SK-N-SH (cell line): ENCODE measurements around the gene ALPI. TPM values are rescaled to one million over a fixed set of nuclear protein-coding genes. Genes with fewer than 3 reads are reported as not detected.
"Not testable (repeated sequence)": the region's sequence is repeated elsewhere in the genome, so short reads cannot be mapped to it uniquely, and the experiment has no call there.

Source experiments
- CTCF ChIA-PET: fragments of 300-600, 350-600 bp; formaldehyde crosslinking; extraction: SDS; loops from one replicate; lab custom pipeline; 2021; lab: Yijun Ruan, JAX
- POLR2A ChIA-PET: fragments of 350-600 bp; sonication (Branson Sonifier 250); formaldehyde crosslinking; extraction: SDS; loops from one replicate; lab custom pipeline; 2020; ENCODE audit warnings: antibody characterized with exemption, inconsistent platforms; lab: Yijun Ruan, JAX
- DNase-seq: peaks from one replicate; pipeline ENCODE4 v3.0.0; 2012
- H2AFZ ChIP-seq: fragments of 200-600 bp; sonication (generic); 2 replicates; pipeline ENCODE4 v1.8.1; 2016; ENCODE audit warnings: antibody characterized with exemption, mild to moderate bottlenecking, low read depth
- H3F3A ChIP-seq: fragments of 200-600 bp; sonication (generic); replicated peaks from 2 replicates; pipeline ENCODE3; 2016; ENCODE audit warnings: antibody characterized with exemption, mild to moderate bottlenecking; ENCODE audit not compliant: insufficient read depth
- H3K27ac ChIP-seq, 2 experiments: fragments of 200-500 bp in 1 of 2; fragments of 200-600 bp in 1 of 2; sonication (Bioruptor generic) in 1 of 2; sonication (generic), shearing (Covaris generic) in 1 of 2; 2 replicates each; pipeline versions ENCODE4 v1.5.1 to v1.6.1; 2014 to 2016; ENCODE audit warnings: low read depth in 2 of 2, inconsistent platforms in 1 of 2, low read length in 1 of 2, mild to moderate bottlenecking in 1 of 2, mixed read lengths in 1 of 2
- H3K27me3 ChIP-seq: fragments of 200-600 bp; sonication (generic), shearing (Covaris generic); 2 replicates; pipeline ENCODE4 v1.6.1; 2016; ENCODE audit warnings: mixed run types; ENCODE audit not compliant: insufficient read depth
- H3K36me3 ChIP-seq, 2 experiments: fragments of 200-500 bp in 1 of 2; fragments of 200-600 bp in 1 of 2; sonication (Bioruptor generic) in 1 of 2; sonication (generic) in 1 of 2; replicated peaks in 1 of 2; 2 replicates each; pipeline versions ENCODE3 to v1.5.1; 2014 to 2016; ENCODE audit warnings: low read length in 1 of 2, mild to moderate bottlenecking in 1 of 2; ENCODE audit not compliant: insufficient read depth in 2 of 2, control insufficient read depth in 1 of 2
- H3K4me1 ChIP-seq, 2 experiments: fragments of 200-500 bp in 1 of 2; fragments of 200-600 bp in 1 of 2; sonication (Bioruptor generic) in 1 of 2; sonication (generic), shearing (Covaris generic) in 1 of 2; 2 replicates each; pipeline versions ENCODE4 v1.5.1 to v1.6.1; 2014 to 2016; ENCODE audit warnings: low read depth in 1 of 2, low read length in 1 of 2, mixed run types in 1 of 2; ENCODE audit not compliant: insufficient read depth in 2 of 2, control insufficient read depth in 1 of 2
- H3K4me2 ChIP-seq: fragments of 200-600 bp; sonication (generic), shearing (Covaris generic); 2 replicates; pipeline ENCODE4 v1.6.1; 2017; ENCODE audit warnings: mixed run types
- H3K4me3 ChIP-seq, 2 experiments: fragments of 200-500 bp in 1 of 2; fragments of 200-600 bp in 1 of 2; sonication (Bioruptor generic) in 1 of 2; sonication (generic), shearing (Covaris generic) in 1 of 2; 2 replicates each; pipeline versions ENCODE4 v1.5.1 to v1.8.1; 2014 to 2016; ENCODE audit warnings: low read depth in 2 of 2, inconsistent platforms in 1 of 2, low read length in 1 of 2, mild to moderate bottlenecking in 1 of 2, mixed read lengths in 1 of 2, moderate library complexity in 1 of 2
- H3K79me2 ChIP-seq: fragments of 200-600 bp; sonication (generic); 2 replicates; pipeline ENCODE4 v1.8.1; 2017; ENCODE audit warnings: mild to moderate bottlenecking; ENCODE audit not compliant: insufficient read depth
- H3K9ac ChIP-seq: fragments of 200-600 bp; sonication (generic); 2 replicates; pipeline ENCODE4 v1.6.1; 2017; ENCODE audit warnings: mixed run types
- H3K9me2 ChIP-seq: fragments of 200-600 bp; sonication (generic); 2 replicates; pipeline ENCODE4 v1.6.1; 2017; ENCODE audit warnings: mixed run types
- H3K9me3 ChIP-seq: fragments of 200-600 bp; sonication (generic); 2 replicates; pipeline ENCODE4 v1.6.1; 2017; ENCODE audit warnings: mixed run types, mild to moderate bottlenecking, moderate library complexity
- H4K20me1 ChIP-seq: fragments of 200-600 bp; sonication (generic); 2 replicates; pipeline ENCODE4 v1.6.1; 2017; ENCODE audit warnings: mild to moderate bottlenecking, mixed run types; ENCODE audit not compliant: insufficient read depth
- TEAD4 ChIP-seq: IDR thresholded peaks from 2 replicates; pipeline ENCODE4 v1.4.0; 2012; ENCODE audit warnings: mild to moderate bottlenecking, borderline replicate concordance; ENCODE audit not compliant: insufficient read depth
- WGBS: methylation state at CpG from one replicate; pipeline ENCODE4 v1.1.6; 2017; ENCODE audit warnings: low lambda C conversion rate; 5-methylcytosine and 5-hydroxymethylcytosine counted together
- polyA plus RNA-seq, 3 experiments: library from polyadenylated mRNA; depleted of rRNA; stranded (reverse); fragments of >200 nt; gene quantifications; 2 replicates each; pipeline ENCODE4 v1.2.3, GENCODE V29; 2012
- TF ChIP-seq, protein P1 (sequence below): IDR thresholded peaks from 2 replicates; pipeline ENCODE4 v1.6.1; 2012; ENCODE audit warnings: mild to moderate bottlenecking, low read depth, low read length, moderate library complexity

The ALPI gene
- polyA plus RNA-seq, 1 of the 3 experiments (the other 2 are of a cell fraction), result not detected

DNA sequence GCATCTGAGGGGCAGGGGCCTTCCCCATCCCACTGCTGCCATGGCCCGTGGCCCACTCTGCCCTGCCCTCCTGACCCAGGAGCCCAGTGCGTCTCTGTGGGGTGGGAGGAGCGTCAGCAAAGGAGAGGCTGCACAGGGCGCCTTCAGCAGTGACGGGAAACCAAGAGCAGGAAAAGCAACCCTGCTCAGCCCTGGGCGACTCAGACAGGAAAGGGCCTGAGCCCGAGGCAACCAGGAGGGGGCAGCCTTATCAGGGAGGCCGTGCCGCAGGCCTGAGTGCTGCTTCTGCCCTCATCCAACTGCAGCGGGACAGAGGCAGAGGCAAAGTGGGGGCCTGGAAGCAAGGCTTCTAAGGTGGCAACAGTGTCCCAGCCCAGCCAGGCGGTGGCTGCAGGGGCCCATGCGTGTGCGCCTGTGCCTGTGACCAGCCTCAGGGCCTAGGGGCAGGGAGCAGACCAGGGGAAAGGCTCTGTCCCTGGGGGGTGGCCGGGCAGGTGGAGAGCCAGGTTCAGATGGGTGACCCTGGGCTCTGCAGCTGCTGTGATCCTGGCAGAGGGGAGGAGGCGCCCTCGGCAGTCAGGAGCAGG lies 23.3 kb upstream of the ALPI start:
- H3K36me3 ChIP-seq, result no peaks in the 10 kb centered on the region
- peak; percentile 15 for DNase-seq
- peaks cover 2% of the 10 kb centered on the region; the same call in 1 of the 2 replicates for H3K27me3 ChIP-seq
- H3K4me1 ChIP-seq, result no peaks in the 10 kb centered on the region
- H3K27ac ChIP-seq, result no peak overlapping the region
- H3K79me2 ChIP-seq, result no peaks in the 10 kb centered on the region
- H3K9ac ChIP-seq, result no peak overlapping the region
- TF ChIP-seq, protein P1, sequence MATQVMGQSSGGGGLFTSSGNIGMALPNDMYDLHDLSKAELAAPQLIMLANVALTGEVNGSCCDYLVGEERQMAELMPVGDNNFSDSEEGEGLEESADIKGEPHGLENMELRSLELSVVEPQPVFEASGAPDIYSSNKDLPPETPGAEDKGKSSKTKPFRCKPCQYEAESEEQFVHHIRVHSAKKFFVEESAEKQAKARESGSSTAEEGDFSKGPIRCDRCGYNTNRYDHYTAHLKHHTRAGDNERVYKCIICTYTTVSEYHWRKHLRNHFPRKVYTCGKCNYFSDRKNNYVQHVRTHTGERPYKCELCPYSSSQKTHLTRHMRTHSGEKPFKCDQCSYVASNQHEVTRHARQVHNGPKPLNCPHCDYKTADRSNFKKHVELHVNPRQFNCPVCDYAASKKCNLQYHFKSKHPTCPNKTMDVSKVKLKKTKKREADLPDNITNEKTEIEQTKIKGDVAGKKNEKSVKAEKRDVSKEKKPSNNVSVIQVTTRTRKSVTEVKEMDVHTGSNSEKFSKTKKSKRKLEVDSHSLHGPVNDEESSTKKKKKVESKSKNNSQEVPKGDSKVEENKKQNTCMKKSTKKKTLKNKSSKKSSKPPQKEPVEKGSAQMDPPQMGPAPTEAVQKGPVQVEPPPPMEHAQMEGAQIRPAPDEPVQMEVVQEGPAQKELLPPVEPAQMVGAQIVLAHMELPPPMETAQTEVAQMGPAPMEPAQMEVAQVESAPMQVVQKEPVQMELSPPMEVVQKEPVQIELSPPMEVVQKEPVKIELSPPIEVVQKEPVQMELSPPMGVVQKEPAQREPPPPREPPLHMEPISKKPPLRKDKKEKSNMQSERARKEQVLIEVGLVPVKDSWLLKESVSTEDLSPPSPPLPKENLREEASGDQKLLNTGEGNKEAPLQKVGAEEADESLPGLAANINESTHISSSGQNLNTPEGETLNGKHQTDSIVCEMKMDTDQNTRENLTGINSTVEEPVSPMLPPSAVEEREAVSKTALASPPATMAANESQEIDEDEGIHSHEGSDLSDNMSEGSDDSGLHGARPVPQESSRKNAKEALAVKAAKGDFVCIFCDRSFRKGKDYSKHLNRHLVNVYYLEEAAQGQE, result no peak
- H3K9me2 ChIP-seq, result no peaks in the 10 kb centered on the region
- no peaks in the 10 kb centered on the region for H3F3A ChIP-seq
- CTCF ChIA-PET, result interaction anchor here (1.0 to 1.2 kb wide), 3 partner anchors 16 to 534 kb away, joined by 3 to 4 read pairs (median 3); no protein-coding TSS in a partner anchor
- 72% methylated on average over 4 of the region's 16 CpGs for WGBS
- POLR2A ChIA-PET, result no interaction called here
- no peak overlapping the region for H3K4me3 ChIP-seq
- H3K9me3 ChIP-seq, result no peaks in the 10 kb centered on the region
- H4K20me1 ChIP-seq, result no peaks in the 10 kb centered on the region
- no peak overlapping the region for H3K4me2 ChIP-seq
- no peak overlapping the region for H2AFZ ChIP-seq

DNA sequence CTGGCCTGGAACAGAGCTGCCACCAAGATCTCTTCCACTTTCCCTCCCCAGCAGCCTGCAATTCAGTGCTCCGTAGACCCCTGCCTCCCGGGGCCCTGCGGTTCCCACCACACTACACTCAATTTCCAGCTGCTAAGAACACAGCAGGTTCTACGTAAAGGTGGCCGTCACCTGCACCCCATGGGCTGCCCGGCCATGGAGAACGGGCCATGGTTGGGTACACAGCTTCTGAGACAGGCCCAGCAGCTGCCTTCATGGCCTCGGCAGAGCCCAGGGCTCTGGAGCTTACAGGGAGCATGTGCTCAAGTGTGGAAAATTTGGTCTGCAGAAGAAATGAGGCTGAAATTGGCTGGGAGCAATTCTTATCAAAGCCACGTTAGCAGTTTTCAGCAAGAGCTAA lies 22.3 kb upstream of the ALPI start:
- 75% methylated on average over 8 of the region's 9 CpGs for WGBS

DNA sequence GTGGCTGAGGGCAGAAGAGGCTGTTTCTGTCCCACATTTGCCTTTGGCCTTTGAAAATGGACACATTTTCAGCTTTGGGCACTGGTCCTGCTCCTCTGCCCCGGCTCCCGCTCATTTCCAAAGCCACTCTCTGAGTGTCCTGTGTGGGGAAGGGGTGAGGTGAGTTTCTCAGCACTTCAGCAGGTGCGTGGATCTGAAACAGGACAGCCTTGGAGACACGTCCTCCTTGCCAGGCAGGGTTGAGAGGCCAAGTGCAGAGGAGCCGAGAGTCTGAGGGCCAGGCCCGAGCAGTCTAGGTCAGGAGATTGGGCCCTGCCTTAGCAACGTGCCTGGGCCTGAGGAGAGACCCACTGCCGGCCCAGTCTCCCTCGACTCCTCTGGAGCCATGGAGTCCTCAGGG lies 21.9 kb upstream of the ALPI start:
- WGBS, result 64% methylated on average over 5 of the region's 9 CpGs
- no peaks in the 10 kb centered on the region for H3K79me2 ChIP-seq
- no peaks in the 10 kb centered on the region for H4K20me1 ChIP-seq
- POLR2A ChIA-PET, result no interaction called here
- no peaks in the 10 kb centered on the region for H3K36me3 ChIP-seq
- H3K27ac ChIP-seq, result no peak overlapping the region
- CTCF ChIA-PET, result interaction anchor here (1.1 to 5.0 kb wide), 7 partner anchors 37 to 533 kb away, joined by 3 to 40 read pairs (median 7); no protein-coding TSS in a partner anchor
- no peak for TF ChIP-seq TEAD4
- no peaks in the 10 kb centered on the region; the same call in 1 of the 2 replicates for H3K27me3 ChIP-seq
- H3K4me1 ChIP-seq, result no peaks in the 10 kb centered on the region
- no peaks in the 10 kb centered on the region for H3K9me2 ChIP-seq
- no peak overlapping the region for H3K4me2 ChIP-seq
- no peak overlapping the region for H3K9ac ChIP-seq
- H2AFZ ChIP-seq, result no peak overlapping the region
- H3F3A ChIP-seq, result no peaks in the 10 kb centered on the region
- H3K4me3 ChIP-seq, result no peak overlapping the region
- no peaks in the 10 kb centered on the region for H3K9me3 ChIP-seq
- DNase-seq, result peak; percentile 10

More for the DNA sequence above, 22.3 kb upstream of the ALPI start:
- H3K4me2 ChIP-seq, H3K4me1 ChIP-seq, H3K27me3 ChIP-seq, H3K36me3 ChIP-seq, H3K9ac ChIP-seq, H3K4me3 ChIP-seq, DNase-seq, H4K20me1 ChIP-seq, H3K9me2 ChIP-seq, H2AFZ ChIP-seq, H3F3A ChIP-seq, H3K9me3 ChIP-seq, H3K27ac ChIP-seq, POLR2A ChIA-PET, H3K79me2 ChIP-seq: not testable (repeated sequence)
- CTCF ChIA-PET, result interaction anchor here (1.2 to 5.0 kb wide), 3 partner anchors 37 to 527 kb away, joined by 3 to 40 read pairs (median 7); no protein-coding TSS in a partner anchor
